ENCODE data around the gene NDUFS7.

The NDUFS7 gene

GRCh38 chr19:1383312-1384084 is at the start of gene NDUFS7:
Gene NDUFS7 (plus strand): TSS chr19:1383907. CDS start chr19:1383927, 20 bp downstream.
- H3K4me3 ChIP-seq (ENCODE audit: low read depth, low read length), result peak within 1 kb of the TSS; percentile 95
- TF ChIP-seq CTCF (IDR thresholded peaks at IDR 0.05; ENCODE audit: low read depth, low read length), result no peak

- no peak overlapping the region for H3K4me3 ChIP-seq (ENCODE audit: low read depth, low read length)
- TF ChIP-seq CTCF (IDR thresholded peaks at IDR 0.05; ENCODE audit: low read depth, low read length), result no peak
Observed at GRCh38 chr19:1336079-1336684, 47.5 kb upstream of the NDUFS7 start.

GRCh38 chr19:1340681-1341469 is 42.8 kb upstream of the NDUFS7 start:
- H3K4me3 ChIP-seq (ENCODE audit: low read depth, low read length), result no peak overlapping the region
- no peak for TF ChIP-seq CTCF (IDR thresholded peaks at IDR 0.05; ENCODE audit: low read depth, low read length)

GRCh38 chr19:1343041-1343440 is 40.7 kb upstream of the NDUFS7 start:
- H3K4me3 ChIP-seq (ENCODE audit: low read depth, low read length), result no peak overlapping the region
- TF ChIP-seq CTCF (IDR thresholded peaks at IDR 0.05; ENCODE audit: low read depth, low read length), result no peak

GRCh38 chr19:1349211-1349610 is 34.5 kb upstream of the NDUFS7 start:
- no peak overlapping the region for H3K4me3 ChIP-seq (ENCODE audit: low read depth, low read length)
- TF ChIP-seq CTCF (IDR thresholded peaks at IDR 0.05; ENCODE audit: low read depth, low read length), result no peak

- no peak overlapping the region for H3K4me3 ChIP-seq (ENCODE audit: low read depth, low read length)
- no peak for TF ChIP-seq CTCF (IDR thresholded peaks at IDR 0.05; ENCODE audit: low read depth, low read length)
Observed at GRCh38 chr19:1350867-1351266, 32.8 kb upstream of the NDUFS7 start.
